ENCODE measurements around the gene SOHLH1. TPM values are rescaled to one million over a fixed set of nuclear protein-coding genes. Genes with fewer than 3 reads are reported as not detected.

The SOHLH1 gene
- total RNA-seq, 1 experiment from 2014 or later = not detected

- DNase-seq (ENCODE audit: low spot score) (no peak), ATAC-seq (no peak)
- Mint-ChIP-seq H3K4me1 (no peaks in the 10 kb centered on the region), H3K27ac (no peak overlapping the region), H3K9me3 (no peaks in the 10 kb centered on the region), H3K36me3 (no peaks in the 10 kb centered on the region), H3K27me3 (ENCODE audit: low read depth) (no peaks in the 10 kb centered on the region), H3K4me3 (no peak overlapping the region)
- TF ChIP-seq E2F5 (CRISPR knock-in tag; IDR thresholded peaks at IDR 0.05) (no peak), NFYB (CRISPR knock-in tag; conservative IDR thresholded peaks at IDR 0.05; ENCODE audit: low read depth) (no peak), PRRX2 (CRISPR knock-in tag; IDR thresholded peaks at IDR 0.05) (no peak), ZNF396 (CRISPR knock-in tag; IDR thresholded peaks at IDR 0.05; ENCODE audit: borderline replicate concordance) (no peak)
- ChIA-PET POLR2A (no interaction called here), CTCF (no interaction called here)
Measured at GRCh38 chr9:135689011-135689410, 10.3 kb downstream of the SOHLH1 start.

DNA sequence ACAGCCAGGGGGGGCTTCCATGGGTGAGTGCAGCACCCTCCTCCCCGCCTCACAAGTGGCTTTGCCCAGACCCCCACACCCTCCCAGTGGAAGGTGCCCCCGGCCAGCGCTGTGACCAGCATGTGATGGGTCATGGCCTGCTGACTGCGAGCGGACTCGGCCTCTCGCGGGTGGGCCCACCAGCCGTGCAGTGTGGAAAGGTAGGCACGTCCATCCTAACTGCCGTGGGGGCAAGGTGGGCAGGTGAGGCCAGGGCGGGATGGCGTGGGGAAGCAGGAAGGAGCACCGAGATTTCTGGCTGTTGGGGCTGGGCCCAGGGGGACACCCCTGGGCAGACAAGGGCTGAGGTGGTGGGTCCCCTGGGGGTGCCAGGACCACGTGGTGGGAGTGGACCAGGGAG, 12.1 kb downstream of the SOHLH1 start:
- Mint-ChIP-seq H3K27ac (no peak overlapping the region), H3K4me3 (no peak overlapping the region), H3K4me1 (0 out of 2 replicates have a peak, but pooled peaks cover under 1% of the 10 kb centered on the region), H3K36me3 (no peaks in the 10 kb centered on the region), H3K9me3 (no peaks in the 10 kb centered on the region), H3K27me3 (ENCODE audit: low read depth) (no peaks in the 10 kb centered on the region)
- CTCF ChIA-PET = interaction anchor here (1.1 kb wide), 1 partner anchor 14 kb away, joined by 3 read pairs; no protein-coding TSS in a partner anchor
- ATAC-seq (no peak), DNase-seq (ENCODE audit: low spot score) (no peak)
- TF ChIP-seq, protein P1, sequence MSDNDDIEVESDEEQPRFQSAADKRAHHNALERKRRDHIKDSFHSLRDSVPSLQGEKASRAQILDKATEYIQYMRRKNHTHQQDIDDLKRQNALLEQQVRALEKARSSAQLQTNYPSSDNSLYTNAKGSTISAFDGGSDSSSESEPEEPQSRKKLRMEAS (CRISPR knock-in tag; IDR thresholded peaks at IDR 0.05) = no peak
- no peak for TF ChIP-seq ZNF671 (CRISPR knock-in tag; IDR thresholded peaks at IDR 0.05)
- no peak for TF ChIP-seq GABPB1 (CRISPR knock-in tag; IDR thresholded peaks at IDR 0.05)
- no peak for TF ChIP-seq USF1 (CRISPR knock-in tag; IDR thresholded peaks at IDR 0.05)
- no peak for TF ChIP-seq ZNF138 (CRISPR knock-in tag; conservative IDR thresholded peaks at IDR 0.05)
- TF ChIP-seq NR2C2 (CRISPR knock-in tag; IDR thresholded peaks at IDR 0.05) = no peak
- no peak for TF ChIP-seq OVOL2 (CRISPR knock-in tag; IDR thresholded peaks at IDR 0.05; ENCODE audit: borderline replicate concordance)
- no peak for TF ChIP-seq PRDM15 (CRISPR knock-in tag; IDR thresholded peaks at IDR 0.05)
- POLR2A ChIA-PET = no interaction called here

GRCh38 chr9:135684691-135685090, 14.6 kb downstream of the SOHLH1 start:
- H3K4me3 Mint-ChIP-seq = no peak overlapping the region
- no peaks in the 10 kb centered on the region for H3K36me3 Mint-ChIP-seq
- ATAC-seq (no peak), DNase-seq (ENCODE audit: low spot score) (no peak)
- H3K9me3 Mint-ChIP-seq = peaks cover 3% of the 10 kb centered on the region; the same call in 1 of the 2 replicates
- peaks cover 16% of the 10 kb centered on the region for H3K4me1 Mint-ChIP-seq
- H3K27me3 Mint-ChIP-seq (ENCODE audit: low read depth) = no peaks in the 10 kb centered on the region; the same call in 1 of the 2 replicates
- TF ChIP-seq, protein P2, sequence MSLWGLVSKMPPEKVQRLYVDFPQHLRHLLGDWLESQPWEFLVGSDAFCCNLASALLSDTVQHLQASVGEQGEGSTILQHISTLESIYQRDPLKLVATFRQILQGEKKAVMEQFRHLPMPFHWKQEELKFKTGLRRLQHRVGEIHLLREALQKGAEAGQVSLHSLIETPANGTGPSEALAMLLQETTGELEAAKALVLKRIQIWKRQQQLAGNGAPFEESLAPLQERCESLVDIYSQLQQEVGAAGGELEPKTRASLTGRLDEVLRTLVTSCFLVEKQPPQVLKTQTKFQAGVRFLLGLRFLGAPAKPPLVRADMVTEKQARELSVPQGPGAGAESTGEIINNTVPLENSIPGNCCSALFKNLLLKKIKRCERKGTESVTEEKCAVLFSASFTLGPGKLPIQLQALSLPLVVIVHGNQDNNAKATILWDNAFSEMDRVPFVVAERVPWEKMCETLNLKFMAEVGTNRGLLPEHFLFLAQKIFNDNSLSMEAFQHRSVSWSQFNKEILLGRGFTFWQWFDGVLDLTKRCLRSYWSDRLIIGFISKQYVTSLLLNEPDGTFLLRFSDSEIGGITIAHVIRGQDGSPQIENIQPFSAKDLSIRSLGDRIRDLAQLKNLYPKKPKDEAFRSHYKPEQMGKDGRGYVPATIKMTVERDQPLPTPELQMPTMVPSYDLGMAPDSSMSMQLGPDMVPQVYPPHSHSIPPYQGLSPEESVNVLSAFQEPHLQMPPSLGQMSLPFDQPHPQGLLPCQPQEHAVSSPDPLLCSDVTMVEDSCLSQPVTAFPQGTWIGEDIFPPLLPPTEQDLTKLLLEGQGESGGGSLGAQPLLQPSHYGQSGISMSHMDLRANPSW (CRISPR knock-in tag; conservative IDR thresholded peaks at IDR 0.05; ENCODE audit: low read depth) = no peak
- TF ChIP-seq, protein P3, sequence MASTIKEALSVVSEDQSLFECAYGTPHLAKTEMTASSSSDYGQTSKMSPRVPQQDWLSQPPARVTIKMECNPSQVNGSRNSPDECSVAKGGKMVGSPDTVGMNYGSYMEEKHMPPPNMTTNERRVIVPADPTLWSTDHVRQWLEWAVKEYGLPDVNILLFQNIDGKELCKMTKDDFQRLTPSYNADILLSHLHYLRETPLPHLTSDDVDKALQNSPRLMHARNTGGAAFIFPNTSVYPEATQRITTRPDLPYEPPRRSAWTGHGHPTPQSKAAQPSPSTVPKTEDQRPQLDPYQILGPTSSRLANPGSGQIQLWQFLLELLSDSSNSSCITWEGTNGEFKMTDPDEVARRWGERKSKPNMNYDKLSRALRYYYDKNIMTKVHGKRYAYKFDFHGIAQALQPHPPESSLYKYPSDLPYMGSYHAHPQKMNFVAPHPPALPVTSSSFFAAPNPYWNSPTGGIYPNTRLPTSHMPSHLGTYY (CRISPR knock-in tag; IDR thresholded peaks at IDR 0.05) = no peak
- TF ChIP-seq ZNF671 (CRISPR knock-in tag; IDR thresholded peaks at IDR 0.05) (no peak), FOXJ3 (CRISPR knock-in tag; IDR thresholded peaks at IDR 0.05; ENCODE audit: borderline replicate concordance) (no peak), PRRX2 (CRISPR knock-in tag; IDR thresholded peaks at IDR 0.05) (no peak), TP53 (CRISPR knock-in tag; IDR thresholded peaks at IDR 0.05) (no peak)
- TF ChIP-seq, protein P4, sequence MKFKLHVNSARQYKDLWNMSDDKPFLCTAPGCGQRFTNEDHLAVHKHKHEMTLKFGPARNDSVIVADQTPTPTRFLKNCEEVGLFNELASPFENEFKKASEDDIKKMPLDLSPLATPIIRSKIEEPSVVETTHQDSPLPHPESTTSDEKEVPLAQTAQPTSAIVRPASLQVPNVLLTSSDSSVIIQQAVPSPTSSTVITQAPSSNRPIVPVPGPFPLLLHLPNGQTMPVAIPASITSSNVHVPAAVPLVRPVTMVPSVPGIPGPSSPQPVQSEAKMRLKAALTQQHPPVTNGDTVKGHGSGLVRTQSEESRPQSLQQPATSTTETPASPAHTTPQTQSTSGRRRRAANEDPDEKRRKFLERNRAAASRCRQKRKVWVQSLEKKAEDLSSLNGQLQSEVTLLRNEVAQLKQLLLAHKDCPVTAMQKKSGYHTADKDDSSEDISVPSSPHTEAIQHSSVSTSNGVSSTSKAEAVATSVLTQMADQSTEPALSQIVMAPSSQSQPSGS (CRISPR knock-in tag; IDR thresholded peaks at IDR 0.05; ENCODE audit: borderline replicate concordance, low read depth) = no peak
- H3K27ac Mint-ChIP-seq = no peak overlapping the region
- POLR2A ChIA-PET = no interaction called here
- CTCF ChIA-PET = no interaction called here

Data from WTC11 (cell line).